ENCODE results near the gene PDCD1LG2.
"Not testable (repeated sequence)": the region's sequence is repeated elsewhere in the genome, so short reads cannot be mapped to it uniquely, and the experiment has no call there.

The PDCD1LG2 gene

GRCh38 chr9:5510360-5510931 is at the start of gene PDCD1LG2:
PDCD1LG2 (plus strand) TSS chr9:5510531; CDS start chr9:5522547, 12,016 bp downstream.
- peak; percentile 90 to 91 for ATAC-seq

GRCh38 chr9:5464831-5465330 is 45.5 kb upstream of the PDCD1LG2 start:
- not testable (repeated sequence) for ATAC-seq

- no peak for ATAC-seq
These were observed 44.3 kb upstream of the PDCD1LG2 start for GRCh38 chr9:5466005-5466404.

GRCh38 chr9:5466766-5467165 is 43.6 kb upstream of the PDCD1LG2 start:
- no peak for ATAC-seq

- ATAC-seq, result no peak
These were observed 41.5 kb upstream of the PDCD1LG2 start for GRCh38 chr9:5468850-5469249.

- ATAC-seq, result no peak
These were observed 40.2 kb upstream of the PDCD1LG2 start for GRCh38 chr9:5470122-5470521.

- no peak for ATAC-seq
These were observed 39.5 kb upstream of the PDCD1LG2 start for GRCh38 chr9:5470816-5471215.

- ATAC-seq, result not testable (repeated sequence)
These were observed 34.7 kb upstream of the PDCD1LG2 start for GRCh38 chr9:5475611-5476010.

- ATAC-seq, result peak; percentile 27 to 48
These were observed 32.1 kb upstream of the PDCD1LG2 start for GRCh38 chr9:5478206-5478605.

GRCh38 chr9:5479994-5480694 is 30.2 kb upstream of the PDCD1LG2 start:
- peak in 1 of 2 donors; percentile 45 for ATAC-seq

GRCh38 chr9:5480919-5481318 is 29.4 kb upstream of the PDCD1LG2 start:
- no peak for ATAC-seq

GRCh38 chr9:5481322-5482040 is 28.9 kb upstream of the PDCD1LG2 start:
- ATAC-seq, result no peak

- no peak for ATAC-seq
These were observed 28.1 kb upstream of the PDCD1LG2 start for GRCh38 chr9:5482194-5482593.

GRCh38 chr9:5483306-5483705 is 27.0 kb upstream of the PDCD1LG2 start:
- ATAC-seq, result no peak

GRCh38 chr9:5485378-5486085 is 24.8 kb upstream of the PDCD1LG2 start:
- ATAC-seq, result no peak

GRCh38 chr9:5486988-5487387 is 23.3 kb upstream of the PDCD1LG2 start:
- ATAC-seq, result no peak

- ATAC-seq, result no peak
These were observed 21.9 kb upstream of the PDCD1LG2 start for GRCh38 chr9:5488221-5489008.

- no peak for ATAC-seq
These were observed 20.5 kb upstream of the PDCD1LG2 start for GRCh38 chr9:5489630-5490490.

- no peak for ATAC-seq
These were observed 17.2 kb upstream of the PDCD1LG2 start for GRCh38 chr9:5492965-5493678.
